Measurements from ENCODE around the gene MYADML2. TPM values are rescaled to one million over a fixed set of nuclear protein-coding genes. Genes with fewer than 3 reads are reported as not detected.
A peak's percentile ranks its signal among the peaks of the same experiment; 100 is the strongest.
"Not testable (repeated sequence)": the region's sequence is repeated elsewhere in the genome, so short reads cannot be mapped to it uniquely, and the experiment has no call there.

MYADML2 gene
- total RNA-seq, 1 donor from 2014 or later, result not detected

- Mint-ChIP-seq H3K4me1 (ENCODE audit: low read depth) (peaks cover 50% of the 10 kb centered on the region), H3K27ac (ENCODE audit: unreplicated experiment) (peak overlapping the region; percentile 49), H3K4me3 (ENCODE audit: unreplicated experiment) (no peak overlapping the region), H3K36me3 (ENCODE audit: low read depth) (peaks cover 8% of the 10 kb centered on the region), H3K9me3 (ENCODE audit: low read depth) (no peaks in the 10 kb centered on the region), H3K27me3 (ENCODE audit: low read depth) (no peaks in the 10 kb centered on the region)
- TF ChIP-seq CTCF (IDR thresholded peaks at IDR 0.05), result no peak
- DNase-seq (ENCODE audit: low spot score), result no peak
Measured at GRCh38 chr17:81921996-81922565, 25.0 kb downstream of the MYADML2 start.

- no peaks in the 10 kb centered on the region for H3K9me3 Mint-ChIP-seq (ENCODE audit: low read depth)
- H3K4me3 Mint-ChIP-seq (ENCODE audit: unreplicated experiment), result no peak overlapping the region
- H3K27ac Mint-ChIP-seq (ENCODE audit: unreplicated experiment), result no peak overlapping the region
Measured at GRCh38 chr17:81921537-81921862, 25.5 kb downstream of the MYADML2 start.

GRCh38 chr17:81920612-81921536, 26.2 kb downstream of the MYADML2 start:
- Mint-ChIP-seq H3K36me3 (ENCODE audit: low read depth) (peaks cover 8% of the 10 kb centered on the region), H3K9me3 (ENCODE audit: low read depth) (no peaks in the 10 kb centered on the region), H3K4me3 (ENCODE audit: unreplicated experiment) (no peak overlapping the region), H3K27ac (ENCODE audit: unreplicated experiment) (no peak overlapping the region), H3K27me3 (ENCODE audit: low read depth) (no peaks in the 10 kb centered on the region), H3K4me1 (ENCODE audit: low read depth) (peaks cover 54% of the 10 kb centered on the region)
- DNase-seq (ENCODE audit: low spot score), result no peak
- no peak for TF ChIP-seq CTCF (IDR thresholded peaks at IDR 0.05)

More at GRCh38 chr17:81921537-81921862, 25.5 kb downstream of the MYADML2 start:
- no peaks in the 10 kb centered on the region for H3K27me3 Mint-ChIP-seq (ENCODE audit: low read depth)
- peaks cover 56% of the 10 kb centered on the region for H3K4me1 Mint-ChIP-seq (ENCODE audit: low read depth)
- peaks cover 8% of the 10 kb centered on the region for H3K36me3 Mint-ChIP-seq (ENCODE audit: low read depth)
- no peak for TF ChIP-seq CTCF (IDR thresholded peaks at IDR 0.05)
- DNase-seq (ENCODE audit: low spot score), result no peak

GRCh38 chr17:81918832-81919545, 28.0 kb downstream of the MYADML2 start:
- Mint-ChIP-seq H3K4me1 (ENCODE audit: low read depth) (peaks cover 42% of the 10 kb centered on the region), H3K9me3 (ENCODE audit: low read depth) (no peaks in the 10 kb centered on the region), H3K4me3 (ENCODE audit: unreplicated experiment) (no peak overlapping the region), H3K36me3 (ENCODE audit: low read depth) (peaks cover 13% of the 10 kb centered on the region), H3K27ac (ENCODE audit: unreplicated experiment) (peak overlapping the region; percentile 68), H3K27me3 (ENCODE audit: low read depth) (no peaks in the 10 kb centered on the region)
- DNase-seq (ENCODE audit: low spot score), result no peak
- no peak for TF ChIP-seq CTCF (IDR thresholded peaks at IDR 0.05)

GRCh38 chr17:81918333-81918669, 28.7 kb downstream of the MYADML2 start:
- Mint-ChIP-seq H3K4me1 (ENCODE audit: low read depth) (peaks cover 37% of the 10 kb centered on the region), H3K36me3 (ENCODE audit: low read depth) (peaks cover 13% of the 10 kb centered on the region), H3K27ac (ENCODE audit: unreplicated experiment) (peak overlapping the region; percentile 84), H3K4me3 (ENCODE audit: unreplicated experiment) (peak overlapping the region; percentile 77)
- DNase-seq (ENCODE audit: low spot score); H3K27me3 Mint-ChIP-seq (ENCODE audit: low read depth); H3K9me3 Mint-ChIP-seq (ENCODE audit: low read depth): not testable (repeated sequence)
- peak; percentile 53 for TF ChIP-seq CTCF (IDR thresholded peaks at IDR 0.05)
